HepG2 (cell line): ENCODE data around the gene FGFR4. TPM values are rescaled to one million over a fixed set of nuclear protein-coding genes. Genes with fewer than 3 reads are reported as not detected.
A peak's percentile ranks its signal among the peaks of the same experiment; 100 is the strongest.

ENCODE experiments used
- BCLAF1 ChIP-seq: fragments of 450-650 bp; IDR thresholded peaks from 2 replicates; pipeline ENCODE4 v1.6.1; 2017; ENCODE audit warnings: mild to moderate bottlenecking
- DMAP1 ChIP-seq: IDR thresholded peaks from 2 replicates; pipeline ENCODE4 v1.6.1; 2016
- GATAD2A ChIP-seq: IDR thresholded peaks from 2 replicates; pipeline ENCODE4 v1.6.1; 2016
- KDM3A ChIP-seq: IDR thresholded peaks from 2 replicates; pipeline ENCODE4 v1.6.1; 2018; ENCODE audit warnings: low read depth, missing compliant biosample characterization
- MLX ChIP-seq: IDR thresholded peaks from 2 replicates; pipeline ENCODE4 v1.6.1; 2016
- NCOA2 ChIP-seq: sonication (generic); formaldehyde crosslinking; IDR thresholded peaks from 2 replicates; pipeline ENCODE4 v1.8.0; 2022; ENCODE audit warnings: inconsistent platforms
- RORA ChIP-seq: sonication (generic); formaldehyde crosslinking; IDR thresholded peaks from 2 replicates; pipeline ENCODE4 v1.5.0; 2020; ENCODE audit warnings: mild to moderate bottlenecking, missing genetic modification reagents, moderate library complexity
- SMAD1 ChIP-seq: sonication (generic); formaldehyde crosslinking; IDR thresholded peaks from 2 replicates; pipeline ENCODE4 v1.4.0; 2020; ENCODE audit warnings: missing genetic modification reagents, low read depth, mild to moderate bottlenecking, borderline replicate concordance
- TFDP1 ChIP-seq: IDR thresholded peaks from 2 replicates; pipeline ENCODE4 v1.6.1; 2016; ENCODE audit warnings: missing compliant biosample characterization, missing genetic modification reagents, borderline replicate concordance
- TSC22D2 ChIP-seq: sonication (generic); formaldehyde crosslinking; IDR thresholded peaks from 2 replicates; pipeline ENCODE4 v1.5.1; 2020; ENCODE audit warnings: missing genetic modification reagents, mild to moderate bottlenecking, borderline replicate concordance
- ZFY ChIP-seq: sonication (generic); formaldehyde crosslinking; IDR thresholded peaks from 2 replicates; pipeline ENCODE4 v1.4.0; 2020; ENCODE audit warnings: missing genetic modification reagents
- ZNF136 ChIP-seq: sonication (generic); formaldehyde crosslinking; IDR thresholded peaks from 2 replicates; pipeline ENCODE4 v1.8.1; 2022; ENCODE audit warnings: low read depth, mild to moderate bottlenecking, moderate library complexity, missing genetic modification reagents
- ZNF225 ChIP-seq: sonication (generic); formaldehyde crosslinking; IDR thresholded peaks from 2 replicates; pipeline ENCODE4 v1.4.0; 2020; ENCODE audit warnings: mild to moderate bottlenecking, missing genetic modification reagents
- ZNF230 ChIP-seq: sonication (generic); formaldehyde crosslinking; IDR thresholded peaks from 2 replicates; pipeline ENCODE4 v1.4.0; 2020; ENCODE audit warnings: mild to moderate bottlenecking, missing genetic modification reagents
- ZNF234 ChIP-seq: sonication (generic); formaldehyde crosslinking; conservative IDR thresholded peaks from 2 replicates; pipeline ENCODE4 v1.5.1; 2020; ENCODE audit warnings: mild to moderate bottlenecking, missing genetic modification reagents
- ZNF713 ChIP-seq: sonication (generic); formaldehyde crosslinking; IDR thresholded peaks from 2 replicates; pipeline ENCODE4 v1.4.0; 2020; ENCODE audit warnings: mild to moderate bottlenecking, missing genetic modification reagents
- ZNF776 ChIP-seq: sonication (generic); formaldehyde crosslinking; IDR thresholded peaks from 2 replicates; pipeline ENCODE4 v1.4.0; 2020; ENCODE audit warnings: mild to moderate bottlenecking, missing genetic modification reagents
- ZSCAN12 ChIP-seq: sonication (generic); formaldehyde crosslinking; IDR thresholded peaks from 2 replicates; pipeline ENCODE4 v1.9.0; 2021; ENCODE audit warnings: mild to moderate bottlenecking, missing genetic modification reagents
- polyA plus RNA-seq, 8 experiments: library from polyadenylated mRNA; depleted of rRNA in 3 of 8; stranded (reverse) in 7 of 8; unstranded in 1 of 8; fragments of >200 nt; fragmentation: Illumina TruSeq in 4 of 8; extraction: Trizol in 4 of 8; gene quantifications; 2 replicates each; pipeline versions ENCODE4 v1.2.1 to v1.2.3, GENCODE V29; 2011 to 2016; ENCODE audit warnings: low read depth in 4 of 8, missing spikeins in 1 of 8, mixed read lengths in 1 of 8; ENCODE audit not compliant: insufficient read depth in 1 of 8
- total RNA-seq, 5 experiments: library from RNA; depleted of rRNA; stranded (reverse); fragments of >200 nt; fragmentation: Illumina TruSeq; extraction: Trizol; gene quantifications; 2 replicates each; pipeline ENCODE4 v1.2.3, GENCODE V29; 2016; ENCODE audit warnings: low read depth in 1 of 5
- TF ChIP-seq, protein P1 (sequence below): sonication (generic); formaldehyde crosslinking; IDR thresholded peaks from 2 replicates; pipeline ENCODE4 v1.9.0; 2021; ENCODE audit warnings: missing genetic modification reagents, borderline replicate concordance
- TF ChIP-seq, protein P2 (sequence below): IDR thresholded peaks from 2 replicates; pipeline ENCODE4 v1.6.1; 2016; ENCODE audit warnings: low read depth, borderline replicate concordance
- TF ChIP-seq, protein P3 (sequence below): sonication (generic); formaldehyde crosslinking; IDR thresholded peaks from 2 replicates; pipeline ENCODE4 v1.5.0; 2020; ENCODE audit warnings: mild to moderate bottlenecking, missing genetic modification reagents

The FGFR4 gene
- total and polyA plus RNA-seq, 2 of the 13 experiments (the other 11 are each of a cell fraction or from before 2014, with no cell fraction given): 129 to 219 TPM

DNA sequence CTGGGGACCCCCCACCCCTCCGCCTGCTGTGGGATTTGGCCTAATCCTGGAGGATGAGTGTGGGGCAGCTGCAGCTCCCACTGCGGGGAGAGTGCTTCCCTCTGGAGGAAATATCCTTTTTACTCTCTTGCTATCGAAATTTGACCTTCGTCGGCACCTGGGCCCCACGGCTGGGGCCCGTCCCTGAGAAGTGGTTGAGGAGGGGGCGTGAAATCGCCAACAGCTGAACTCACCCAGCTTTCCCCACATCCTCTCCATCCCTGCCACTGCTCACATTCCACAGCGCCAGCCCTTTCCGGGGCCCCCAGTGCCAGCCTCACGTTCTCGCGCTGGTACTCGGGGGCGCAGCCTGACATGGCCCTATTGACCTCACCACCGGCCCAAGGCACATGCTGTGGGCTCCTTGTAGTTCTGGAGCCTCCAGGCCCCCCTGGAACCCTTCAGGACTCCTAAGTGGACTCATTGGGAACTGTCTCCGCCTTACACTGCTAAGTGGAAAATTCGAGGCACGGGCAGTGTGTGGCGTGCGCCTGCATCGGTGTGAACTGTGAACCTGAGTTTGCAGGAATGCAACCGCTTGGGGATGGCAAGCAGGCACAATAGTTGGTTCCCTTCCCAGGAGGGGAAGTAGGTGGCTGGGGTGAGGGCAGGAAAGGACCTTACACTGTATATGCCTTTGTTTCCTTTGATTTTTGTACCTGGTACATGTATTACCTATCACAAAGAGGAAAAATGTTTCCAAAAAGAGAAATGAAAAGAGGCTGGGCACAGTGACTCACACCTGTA is 19.2 kb downstream of the FGFR4 start (continued):
- TF ChIP-seq BCLAF1: no peak
- TF ChIP-seq ZNF225 (CRISPR knock-in tag): no peak; the same call in 1 of the 2 replicates
- peak; percentile 37; the same call in 1 of the 2 replicates for TF ChIP-seq ZFY (CRISPR knock-in tag)
- TF ChIP-seq ZNF776: no peak
- peak; percentile 55; the same call in 1 of the 2 replicates for TF ChIP-seq MLX
- 0 out of 2 replicates have a peak, but pooled peaks have one; percentile 73 for TF ChIP-seq TSC22D2 (CRISPR knock-in tag)
- TF ChIP-seq, protein P1, sequence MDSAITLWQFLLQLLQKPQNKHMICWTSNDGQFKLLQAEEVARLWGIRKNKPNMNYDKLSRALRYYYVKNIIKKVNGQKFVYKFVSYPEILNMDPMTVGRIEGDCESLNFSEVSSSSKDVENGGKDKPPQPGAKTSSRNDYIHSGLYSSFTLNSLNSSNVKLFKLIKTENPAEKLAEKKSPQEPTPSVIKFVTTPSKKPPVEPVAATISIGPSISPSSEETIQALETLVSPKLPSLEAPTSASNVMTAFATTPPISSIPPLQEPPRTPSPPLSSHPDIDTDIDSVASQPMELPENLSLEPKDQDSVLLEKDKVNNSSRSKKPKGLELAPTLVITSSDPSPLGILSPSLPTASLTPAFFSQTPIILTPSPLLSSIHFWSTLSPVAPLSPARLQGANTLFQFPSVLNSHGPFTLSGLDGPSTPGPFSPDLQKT (CRISPR knock-in tag): no peak
- TF ChIP-seq ZNF234: 0 out of 2 replicates have a peak, but pooled peaks have one; percentile 56
- no peak for TF ChIP-seq ZNF136 (CRISPR knock-in tag)
- peak; percentile 70; the same call in 1 of the 2 replicates for TF ChIP-seq ZNF230 (CRISPR knock-in tag)
- peak; percentile 79 for TF ChIP-seq GATAD2A
- no peak for TF ChIP-seq KDM3A (CRISPR knock-in tag)
- peak; percentile 48; the same call in 1 of the 2 replicates for TF ChIP-seq DMAP1 (CRISPR knock-in tag)
- no peak for TF ChIP-seq ZNF713 (CRISPR knock-in tag)
- peak; percentile 36; the same call in 1 of the 2 replicates for TF ChIP-seq SMAD1 (CRISPR knock-in tag)
- TF ChIP-seq TFDP1 (CRISPR knock-in tag): peak; percentile 78; the same call in 1 of the 2 replicates
- TF ChIP-seq, protein P2, sequence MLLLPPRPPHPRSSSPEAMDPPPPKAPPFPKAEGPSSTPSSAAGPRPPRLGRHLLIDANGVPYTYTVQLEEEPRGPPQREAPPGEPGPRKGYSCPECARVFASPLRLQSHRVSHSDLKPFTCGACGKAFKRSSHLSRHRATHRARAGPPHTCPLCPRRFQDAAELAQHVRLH: peak; percentile 49; the same call in 1 of the 2 replicates
- TF ChIP-seq, protein P3, sequence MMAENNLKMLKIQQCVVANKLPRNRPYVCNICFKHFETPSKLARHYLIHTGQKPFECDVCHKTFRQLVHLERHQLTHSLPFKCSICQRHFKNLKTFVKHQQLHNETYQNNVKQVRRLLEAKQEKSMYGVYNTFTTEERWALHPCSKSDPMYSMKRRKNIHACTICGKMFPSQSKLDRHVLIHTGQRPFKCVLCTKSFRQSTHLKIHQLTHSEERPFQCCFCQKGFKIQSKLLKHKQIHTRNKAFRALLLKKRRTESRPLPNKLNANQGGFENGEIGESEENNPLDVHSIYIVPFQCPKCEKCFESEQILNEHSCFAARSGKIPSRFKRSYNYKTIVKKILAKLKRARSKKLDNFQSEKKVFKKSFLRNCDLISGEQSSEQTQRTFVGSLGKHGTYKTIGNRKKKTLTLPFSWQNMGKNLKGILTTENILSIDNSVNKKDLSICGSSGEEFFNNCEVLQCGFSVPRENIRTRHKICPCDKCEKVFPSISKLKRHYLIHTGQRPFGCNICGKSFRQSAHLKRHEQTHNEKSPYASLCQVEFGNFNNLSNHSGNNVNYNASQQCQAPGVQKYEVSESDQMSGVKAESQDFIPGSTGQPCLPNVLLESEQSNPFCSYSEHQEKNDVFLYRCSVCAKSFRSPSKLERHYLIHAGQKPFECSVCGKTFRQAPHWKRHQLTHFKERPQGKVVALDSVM (CRISPR knock-in tag): peak; percentile 58; the same call in 1 of the 2 replicates
- no peak for TF ChIP-seq ZSCAN12 (CRISPR knock-in tag)
- TF ChIP-seq NCOA2 (CRISPR knock-in tag): 0 out of 2 replicates have a peak, but pooled peaks have one; percentile 45
- no peak for TF ChIP-seq RORA (CRISPR knock-in tag)
